GM18505 (cell line): ENCODE measurements around the gene BHLHE40.

Experiments used
- ATAC-seq: cut with Tn5 transposase; IDR thresholded peaks from one replicate; pipeline ENCODE4 v1.9.1; 2021; ENCODE audit not compliant: unreplicated experiment
- POLR2A ChIP-seq: IDR thresholded peaks from 4 replicates; pipeline ENCODE4 v1.6.1; 2011; ENCODE audit warnings: borderline replicate concordance; ENCODE audit not compliant: insufficient read depth, insufficient read length; ENCODE audit errors: extremely low read depth

BHLHE40 gene

GRCh38 chr3:5016211-5017161 is 37.2 kb downstream of the BHLHE40 start:
- peak; percentile 65 for ATAC-seq
- no peak for TF ChIP-seq POLR2A

GRCh38 chr3:5017925-5018531 is 38.8 kb downstream of the BHLHE40 start:
- no peak for TF ChIP-seq POLR2A
- ATAC-seq: no peak

- ATAC-seq: no peak
- no peak for TF ChIP-seq POLR2A
Measured at GRCh38 chr3:5019411-5020241, 40.4 kb downstream of the BHLHE40 start.

- ATAC-seq: no peak
- TF ChIP-seq POLR2A: no peak
Measured at GRCh38 chr3:5020242-5020722, 41.0 kb downstream of the BHLHE40 start.

GRCh38 chr3:5021116-5022092 is 42.2 kb downstream of the BHLHE40 start:
- no peak for ATAC-seq
- no peak for TF ChIP-seq POLR2A

GRCh38 chr3:5022187-5022965 is 43.1 kb downstream of the BHLHE40 start:
- TF ChIP-seq POLR2A: no peak
- peak; percentile 63 for ATAC-seq

GRCh38 chr3:5022966-5023776 is 43.9 kb downstream of the BHLHE40 start:
- TF ChIP-seq POLR2A: no peak
- ATAC-seq: no peak

- TF ChIP-seq POLR2A: no peak
- ATAC-seq: no peak
Measured at GRCh38 chr3:5023777-5024346, 44.6 kb downstream of the BHLHE40 start.

- TF ChIP-seq POLR2A: no peak
- no peak for ATAC-seq
Measured at GRCh38 chr3:5026046-5026362, 46.8 kb downstream of the BHLHE40 start.

GRCh38 chr3:5029715-5030114 is 50.5 kb downstream of the BHLHE40 start:
- TF ChIP-seq POLR2A: no peak
- ATAC-seq: no peak

GRCh38 chr3:5030152-5030551 is 50.9 kb downstream of the BHLHE40 start:
- TF ChIP-seq POLR2A: no peak
- ATAC-seq: no peak

- no peak for TF ChIP-seq POLR2A
- ATAC-seq: no peak
Measured at GRCh38 chr3:5032844-5033243, 53.6 kb downstream of the BHLHE40 start.
